ENCODE measurements around the gene DHFR. TPM values are rescaled to one million over a fixed set of nuclear protein-coding genes. Genes with fewer than 3 reads are reported as not detected.

The DHFR gene
- total and polyA plus RNA-seq, 2 donors (not counting 1 experiment from before 2014, with no cell fraction given): 8.5 to 12.6 TPM

- no peak overlapping the region for H2AFZ ChIP-seq (ENCODE audit: insufficient read depth, low read depth, low read length, poor library complexity, severe bottlenecking)
- intact Hi-C loops (cut with micrococcal nuclease): no loop called here
- peaks cover 0 to 9% of the 10 kb centered on the region in 2 donors for H3K4me1 ChIP-seq (ENCODE audit: control insufficient read depth in 2 of 2, insufficient read depth in 2 of 2, low read length in 2 of 2)
- H3K4me2 ChIP-seq (replicated peaks; ENCODE audit: low read depth, low read length, poor library complexity, severe bottlenecking): no peak overlapping the region
- peaks cover 4% of the 10 kb centered on the region for H3K9me3 Mint-ChIP-seq (ENCODE audit: insufficient read depth)
- H3K27ac ChIP-seq (ENCODE audit: low read length in 2 of 2): no peak overlapping the region
- no peaks in the 10 kb centered on the region for H3K27me3 ChIP-seq (replicated peaks in 1 of 4; ENCODE audit: control extremely low read depth in 1 of 4, control insufficient read depth in 3 of 4, insufficient read depth in 4 of 4, low read length in 3 of 4)
- ChIA-PET POLR2A (no interaction called here), CTCF (no interaction called here)
- TF ChIP-seq EZH2 (IDR thresholded peaks at IDR 0.05; ENCODE audit: borderline replicate concordance, insufficient read depth, low read depth, low read length, poor library complexity, severe bottlenecking) (no peak), CTCF (IDR thresholded peaks at IDR 0.05) (no peak)
- no peak for DNase-seq
- peaks cover 6% of the 10 kb centered on the region for H3K4me1 Mint-ChIP-seq
- H3K27me3 Mint-ChIP-seq: no peaks in the 10 kb centered on the region
- peaks cover 2 to 5% of the 10 kb centered on the region in 2 experiments for H3K36me3 ChIP-seq (replicated peaks in 1 of 2; ENCODE audit: control extremely low read depth in 1 of 2, control insufficient read depth in 1 of 2, extremely low read depth in 1 of 2, insufficient read depth in 2 of 2, low read length in 1 of 2)
- H3K9ac ChIP-seq (ENCODE audit: low read length): no peak overlapping the region
- H3K4me3 Mint-ChIP-seq: no peak overlapping the region
- H4K20me1 ChIP-seq (ENCODE audit: control insufficient read depth, insufficient read depth, low read length, poor library complexity, severe bottlenecking): no peaks in the 10 kb centered on the region
- H3K9me3 ChIP-seq (ENCODE audit: control extremely low read depth in 1 of 3, control insufficient read depth in 2 of 3, insufficient read depth in 1 of 3, low read length in 2 of 3): peaks cover 0 to 14% (median 0%) of the 10 kb centered on the region in 3 donors
- no peaks in the 10 kb centered on the region for H3K79me2 ChIP-seq (ENCODE audit: control insufficient read depth, insufficient read depth, low read length)
- H3K4me3 ChIP-seq (ENCODE audit: control extremely low read depth in 1 of 5, extremely low read depth in 1 of 5, insufficient read depth in 1 of 5, low read depth in 2 of 5, low read length in 4 of 5): no peak overlapping the region
- no peak overlapping the region for H3K27ac Mint-ChIP-seq
- no peak for ATAC-seq (ENCODE audit: low read depth)
Measured at GRCh38 chr5:80629281-80629680, 25.5 kb downstream of the DHFR start.

GRCh38 chr5:80625230-80625629, 29.6 kb downstream of the DHFR start:
- H3K9me3 ChIP-seq (ENCODE audit: control extremely low read depth in 1 of 3, control insufficient read depth in 2 of 3, insufficient read depth in 1 of 3, low read length in 2 of 3): peaks cover 0 to 6% (median 0%) of the 10 kb centered on the region in 3 donors
- no peaks in the 10 kb centered on the region for H3K9me3 Mint-ChIP-seq (ENCODE audit: insufficient read depth)
- peaks cover 2% of the 10 kb centered on the region in 2 experiments for H3K36me3 ChIP-seq (replicated peaks in 1 of 2; ENCODE audit: control extremely low read depth in 1 of 2, control insufficient read depth in 1 of 2, extremely low read depth in 1 of 2, insufficient read depth in 2 of 2, low read length in 1 of 2)

More at GRCh38 chr5:80625230-80625629, 29.6 kb downstream of the DHFR start:
- Histone ChIP-seq H3K4me2 (replicated peaks; ENCODE audit: low read depth, low read length, poor library complexity, severe bottlenecking) (no peak overlapping the region), H4K20me1 (ENCODE audit: control insufficient read depth, insufficient read depth, low read length, poor library complexity, severe bottlenecking) (no peaks in the 10 kb centered on the region), H3K4me3 (ENCODE audit: control extremely low read depth in 1 of 5, extremely low read depth in 1 of 5, insufficient read depth in 1 of 5, low read depth in 2 of 5, low read length in 4 of 5) (no peak overlapping the region), H3K9ac (ENCODE audit: low read length) (no peak overlapping the region), H3K27me3 (replicated peaks in 1 of 4; ENCODE audit: control extremely low read depth in 1 of 4, control insufficient read depth in 3 of 4, insufficient read depth in 4 of 4, low read length in 3 of 4) (no peaks in the 10 kb centered on the region), H3K79me2 (ENCODE audit: control insufficient read depth, insufficient read depth, low read length) (no peaks in the 10 kb centered on the region), H3K27ac (ENCODE audit: low read length in 2 of 2) (no peak overlapping the region), H2AFZ (ENCODE audit: insufficient read depth, low read depth, low read length, poor library complexity, severe bottlenecking) (no peak overlapping the region), H3K4me1 (ENCODE audit: control insufficient read depth in 2 of 2, insufficient read depth in 2 of 2, low read length in 2 of 2) (peaks cover 0 to 7% of the 10 kb centered on the region in 2 donors)
- intact Hi-C loops (cut with micrococcal nuclease): no loop called here
- H3K4me3 Mint-ChIP-seq: no peak overlapping the region
- no CpG with 5 or more reads among the region's 5 CpGs for WGBS (ENCODE audit: insufficient coverage)
- no peak for ATAC-seq (ENCODE audit: low read depth)
- DNase-seq: no peak
- H3K4me1 Mint-ChIP-seq: peaks cover 5% of the 10 kb centered on the region
- POLR2A ChIA-PET: no interaction called here
- CTCF ChIA-PET: no interaction called here
- TF ChIP-seq EZH2 (IDR thresholded peaks at IDR 0.05; ENCODE audit: borderline replicate concordance, insufficient read depth, low read depth, low read length, poor library complexity, severe bottlenecking) (no peak), CTCF (IDR thresholded peaks at IDR 0.05) (no peak)
- no peak overlapping the region for H3K27ac Mint-ChIP-seq
- H3K27me3 Mint-ChIP-seq: no peaks in the 10 kb centered on the region

Measured in B cell (primary cell).